ENCODE data around the gene CRYBB3. TPM values are rescaled to one million over a fixed set of nuclear protein-coding genes. Genes with fewer than 3 reads are reported as not detected.
"Not testable (repeated sequence)": the region's sequence is repeated elsewhere in the genome, so short reads cannot be mapped to it uniquely, and the experiment has no call there.

Gene CRYBB3
- total RNA-seq, 2 donors from 2014 or later, result 0.48 to 0.72 TPM

- no peak overlapping the region for H3K9ac ChIP-seq (ENCODE audit: low read depth in 2 of 2, low read length in 2 of 2)
- TF ChIP-seq CTCF (IDR thresholded peaks at IDR 0.05), result no peak
- H3K27ac ChIP-seq, result no peak overlapping the region
- no peak overlapping the region for H3K4me3 ChIP-seq
- no peak for DNase-seq
- H3K9me3 ChIP-seq, result no peaks in the 10 kb centered on the region
- peaks cover 7% of the 10 kb centered on the region for H3K36me3 ChIP-seq
- no peaks in the 10 kb centered on the region for H3K27me3 ChIP-seq
- intact Hi-C loops (cut with DNase I), result loop anchor here (10.0 kb wide), 1 partner anchor 242 kb away; no protein-coding TSS in a partner anchor
- H3K4me1 ChIP-seq, result no peaks in the 10 kb centered on the region
Observed at GRCh38 chr22:25176799-25177198, 22.9 kb upstream of the CRYBB3 start.

GRCh38 chr22:25177226-25177625, 22.4 kb upstream of the CRYBB3 start:
- intact Hi-C loops (cut with DNase I), result loop anchor here (10.0 kb wide), 1 partner anchor 242 kb away; no protein-coding TSS in a partner anchor
- Histone ChIP-seq H3K9ac (ENCODE audit: low read depth in 2 of 2, low read length in 2 of 2) (no peak overlapping the region), H3K27me3 (no peaks in the 10 kb centered on the region), H3K36me3 (peaks cover 7% of the 10 kb centered on the region), H3K27ac (no peak overlapping the region), H3K4me1 (no peaks in the 10 kb centered on the region), H3K9me3 (no peaks in the 10 kb centered on the region), H3K4me3 (no peak overlapping the region)
- TF ChIP-seq CTCF (IDR thresholded peaks at IDR 0.05), result no peak
- DNase-seq, result no peak

GRCh38 chr22:25177895-25178294, 21.8 kb upstream of the CRYBB3 start:
- no peaks in the 10 kb centered on the region for H3K4me1 ChIP-seq
- intact Hi-C loops (cut with DNase I), result loop anchor here (10.0 kb wide), 1 partner anchor 243 kb away; no protein-coding TSS in a partner anchor
- TF ChIP-seq CTCF (IDR thresholded peaks at IDR 0.05), result no peak
- H3K27me3 ChIP-seq, result no peaks in the 10 kb centered on the region
- H3K9me3 ChIP-seq, result no peaks in the 10 kb centered on the region
- H3K27ac ChIP-seq, result no peak overlapping the region
- no peak for DNase-seq
- no peak overlapping the region for H3K9ac ChIP-seq (ENCODE audit: low read depth in 2 of 2, low read length in 2 of 2)
- H3K4me3 ChIP-seq, result no peak overlapping the region
- peaks cover 7% of the 10 kb centered on the region for H3K36me3 ChIP-seq

GRCh38 chr22:25178348-25178747, 21.3 kb upstream of the CRYBB3 start:
- not testable (repeated sequence) for H3K4me3 ChIP-seq; H3K9me3 ChIP-seq; H3K4me1 ChIP-seq; H3K36me3 ChIP-seq; H3K27ac ChIP-seq; H3K27me3 ChIP-seq; DNase-seq; H3K9ac ChIP-seq (ENCODE audit: low read depth in 2 of 2, low read length in 2 of 2)
- intact Hi-C loops (cut with DNase I), result loop anchor here (10.0 kb wide), 1 partner anchor 244 kb away; no protein-coding TSS in a partner anchor

- not testable (repeated sequence) for H3K27me3 ChIP-seq; H3K27ac ChIP-seq; DNase-seq; H3K36me3 ChIP-seq; H3K4me1 ChIP-seq; H3K4me3 ChIP-seq; H3K9me3 ChIP-seq; H3K9ac ChIP-seq (ENCODE audit: low read depth in 2 of 2, low read length in 2 of 2)
- intact Hi-C loops (cut with DNase I), result loop anchor here (10.0 kb wide), 1 partner anchor 244 kb away; no protein-coding TSS in a partner anchor
Observed at GRCh38 chr22:25178869-25179631, 20.6 kb upstream of the CRYBB3 start.

- no peaks in the 10 kb centered on the region for H3K4me1 ChIP-seq
- H3K4me3 ChIP-seq, result no peak overlapping the region
- TF ChIP-seq CTCF (IDR thresholded peaks at IDR 0.05), result no peak
- no peaks in the 10 kb centered on the region for H3K9me3 ChIP-seq
- H3K9ac ChIP-seq (ENCODE audit: low read depth in 2 of 2, low read length in 2 of 2), result no peak overlapping the region
- H3K27ac ChIP-seq, result no peak overlapping the region
- no peak for DNase-seq
- no peaks in the 10 kb centered on the region for H3K27me3 ChIP-seq
- H3K36me3 ChIP-seq, result peaks cover 8% of the 10 kb centered on the region
- intact Hi-C loops (cut with DNase I), result no loop called here
Observed at GRCh38 chr22:25182131-25183110, 17.2 kb upstream of the CRYBB3 start.
